Measurements from ENCODE around the gene SKIC2.
A peak's percentile ranks its signal among the peaks of the same experiment; 100 is the strongest.
"Not testable (repeated sequence)": the region's sequence is repeated elsewhere in the genome, so short reads cannot be mapped to it uniquely, and the experiment has no call there.

The SKIC2 gene

GRCh38 chr6:31958741-31959739 is at the start of gene SKIC2, which contains the start of gene NELFE:
SKIC2 (plus strand) TSS chr6:31959175; CDS start chr6:31959193, 18 bp downstream.
NELFE (minus strand) TSS chr6:31958971; CDS start chr6:31958446, 525 bp downstream.
- peak; percentile 99 to 100 (median 99) for DNase-seq

DNA sequence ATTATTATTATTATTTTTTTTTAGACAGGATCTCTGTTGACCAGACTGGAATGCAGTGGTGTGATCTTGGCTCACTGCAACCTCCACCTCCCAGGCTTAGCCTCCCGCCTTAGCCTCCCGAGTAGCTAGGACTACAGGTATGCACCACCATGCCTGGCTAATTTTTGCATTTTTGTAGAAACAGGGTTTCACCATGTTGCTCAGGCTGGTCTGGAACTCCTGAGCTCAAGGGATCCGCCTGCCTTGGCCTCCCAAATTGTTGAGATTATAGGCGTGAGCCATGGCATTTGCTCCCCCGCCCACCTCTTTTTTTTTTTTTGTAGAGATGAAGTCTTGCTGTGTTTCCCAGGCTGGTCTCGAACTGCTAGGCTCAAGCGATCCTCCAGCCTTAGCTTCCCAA is 49.7 kb upstream of the SKIC2 start:
- not testable (repeated sequence) for DNase-seq

DNA sequence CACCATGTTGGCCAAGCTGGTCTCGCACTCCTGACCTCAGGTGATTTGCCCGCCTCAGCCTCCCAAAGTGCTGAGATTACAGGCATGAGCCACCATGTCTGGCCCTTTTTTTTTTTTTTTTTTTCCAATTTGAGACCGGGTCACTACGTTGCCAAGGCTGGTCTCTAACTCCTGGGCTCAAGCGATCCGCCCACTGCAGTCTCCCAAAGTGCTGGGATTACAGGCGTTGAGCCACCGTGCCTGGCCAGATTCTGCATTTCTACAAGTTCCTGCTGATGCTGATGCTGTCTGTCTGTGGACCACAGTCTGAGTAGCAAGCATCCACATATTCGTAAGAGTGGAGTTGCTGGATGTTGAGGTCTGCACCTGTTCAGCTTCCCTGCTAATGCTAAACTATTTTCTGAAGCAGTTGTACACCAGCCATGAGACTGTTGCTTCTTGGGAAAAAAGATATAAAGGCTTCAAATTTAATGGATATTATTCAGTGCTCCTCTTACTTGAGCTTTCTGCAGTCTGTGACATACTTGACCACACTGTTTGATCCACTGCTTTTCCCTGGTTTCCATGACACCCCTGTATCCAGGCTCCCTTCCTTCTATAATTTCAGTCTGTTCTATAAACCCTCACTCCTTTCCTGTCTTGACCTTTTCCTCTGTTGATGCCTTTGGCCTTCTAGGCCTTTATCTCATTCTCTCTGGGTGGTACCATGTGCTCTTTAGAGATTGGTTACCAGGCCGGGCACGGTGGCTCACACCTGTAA is 47.0 kb upstream of the SKIC2 start:
- DNase-seq: no peak

DNA sequence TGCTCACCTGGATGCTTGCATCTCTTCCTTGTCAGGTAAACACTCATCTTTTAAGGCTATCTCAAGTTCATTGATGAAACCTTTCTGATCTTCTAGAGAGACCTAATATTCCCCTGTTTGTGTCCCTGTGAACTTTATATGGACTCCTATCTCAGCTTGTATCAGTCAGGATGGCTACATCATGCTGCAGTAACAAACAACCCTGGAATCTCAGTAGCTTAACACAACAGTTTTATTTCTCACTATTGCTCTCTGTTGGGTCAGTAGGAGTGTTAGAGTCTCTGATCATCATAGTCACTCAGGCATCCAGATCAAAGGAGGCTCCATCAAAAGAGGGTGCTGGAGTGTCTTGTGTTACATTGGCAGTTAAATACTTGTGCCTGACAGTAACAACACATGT is 43.6 kb upstream of the SKIC2 start:
- DNase-seq: no peak

DNA sequence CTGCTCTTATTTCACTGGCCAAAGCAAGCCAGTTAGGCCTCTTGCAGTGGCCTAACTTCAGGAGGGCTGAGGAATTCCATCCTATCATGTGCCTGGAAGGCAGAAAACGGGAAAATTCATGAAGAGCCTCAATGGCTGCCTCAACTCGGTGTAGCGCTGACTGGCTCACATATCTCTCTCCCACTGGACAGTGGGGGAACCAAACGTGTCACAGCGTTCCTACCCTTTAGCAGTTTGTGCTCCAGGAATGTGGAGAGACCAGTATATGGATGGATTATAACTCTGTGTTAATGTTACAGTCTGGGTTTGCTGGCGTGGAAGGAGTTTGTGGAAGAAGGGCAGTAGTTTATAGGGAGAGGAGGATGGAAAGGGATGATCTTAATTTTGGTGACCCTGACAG is 43.2 kb upstream of the SKIC2 start:
- no peak for DNase-seq

DNA sequence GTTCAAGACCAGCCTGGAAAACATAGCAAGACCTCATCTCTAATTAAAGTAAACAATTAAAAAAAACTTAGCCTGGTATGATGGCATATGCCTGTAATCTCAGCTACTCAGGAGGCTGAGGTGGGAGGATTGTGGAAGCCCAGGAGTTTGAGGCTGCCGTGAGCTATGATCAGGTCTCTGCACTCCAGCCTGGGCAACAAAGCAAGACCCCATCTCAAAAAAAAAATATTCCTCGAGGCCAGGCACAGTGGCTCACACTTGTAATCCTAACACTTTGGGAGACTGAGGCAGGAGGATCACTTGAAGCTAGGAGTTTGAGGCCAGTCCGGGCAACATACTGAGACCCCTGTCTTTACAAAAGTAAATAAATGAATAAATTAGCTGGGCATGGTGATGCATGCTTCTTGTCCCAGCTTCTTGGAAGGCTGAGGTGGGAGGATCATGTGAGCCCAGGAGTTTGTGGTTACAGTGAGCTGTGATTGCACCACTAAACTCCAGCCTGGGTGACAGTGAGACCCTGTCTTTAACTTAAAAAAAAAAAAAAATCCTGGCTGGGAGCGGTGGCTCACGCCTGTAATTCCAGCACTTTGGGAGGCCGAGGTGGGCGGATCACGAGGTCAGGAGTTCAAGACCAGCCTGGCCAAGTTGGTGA is 40.8 kb upstream of the SKIC2 start:
- DNase-seq: peak; percentile 51 to 65 (median 55)

DNA sequence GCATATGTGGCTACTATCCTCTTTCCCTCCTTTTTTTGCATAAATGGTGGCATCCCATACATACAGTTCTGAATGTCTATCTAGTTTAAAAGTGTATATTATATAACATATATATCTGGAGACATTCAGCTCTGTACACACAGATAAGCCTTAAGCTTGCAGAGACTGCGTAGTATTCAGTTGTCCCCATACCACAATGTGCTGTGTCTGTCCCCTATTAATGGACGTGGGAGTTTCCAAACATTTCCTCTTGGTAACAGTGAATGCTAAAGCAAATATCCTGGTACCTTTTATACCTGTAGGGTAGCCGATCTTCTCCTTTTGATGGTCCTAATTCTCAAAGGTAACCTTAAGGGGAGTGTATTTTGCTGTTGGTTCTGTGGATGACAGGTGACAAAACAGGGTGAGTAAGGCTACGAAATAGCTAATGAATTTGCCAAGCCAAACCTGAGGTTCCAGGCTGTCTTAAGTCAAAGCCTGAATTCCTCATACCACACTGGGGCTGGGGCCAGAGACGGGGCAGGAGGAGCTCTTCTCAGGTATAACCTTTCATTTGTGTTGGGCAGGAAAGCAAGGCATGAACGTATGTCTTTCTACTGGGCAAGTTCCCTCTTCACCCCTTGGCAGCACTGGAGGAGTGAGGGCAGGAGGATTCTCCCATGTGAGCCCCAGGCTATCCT is 39.2 kb upstream of the SKIC2 start:
- no peak for DNase-seq

DNA sequence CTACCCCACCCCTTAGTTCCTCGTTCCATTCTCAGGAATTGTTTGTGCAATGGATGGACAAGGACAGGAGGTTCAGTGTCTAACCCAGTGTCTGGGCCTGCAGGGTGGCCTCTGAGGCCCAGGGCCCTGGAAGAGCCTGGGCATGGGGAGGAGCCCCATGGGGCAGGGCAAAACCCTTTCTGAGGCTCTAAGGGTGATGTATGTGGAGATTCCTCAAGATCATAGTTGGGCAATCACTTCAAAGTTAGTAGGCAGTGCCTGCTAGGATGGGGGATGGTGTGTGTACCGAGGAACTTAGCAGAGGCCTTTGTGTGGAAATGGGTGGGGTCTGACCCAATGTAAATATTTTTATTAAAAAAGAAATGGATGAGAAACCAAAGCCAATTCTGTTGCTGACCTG is 38.2 kb upstream of the SKIC2 start:
- peak; percentile 84 to 89 (median 86) for DNase-seq

DNA sequence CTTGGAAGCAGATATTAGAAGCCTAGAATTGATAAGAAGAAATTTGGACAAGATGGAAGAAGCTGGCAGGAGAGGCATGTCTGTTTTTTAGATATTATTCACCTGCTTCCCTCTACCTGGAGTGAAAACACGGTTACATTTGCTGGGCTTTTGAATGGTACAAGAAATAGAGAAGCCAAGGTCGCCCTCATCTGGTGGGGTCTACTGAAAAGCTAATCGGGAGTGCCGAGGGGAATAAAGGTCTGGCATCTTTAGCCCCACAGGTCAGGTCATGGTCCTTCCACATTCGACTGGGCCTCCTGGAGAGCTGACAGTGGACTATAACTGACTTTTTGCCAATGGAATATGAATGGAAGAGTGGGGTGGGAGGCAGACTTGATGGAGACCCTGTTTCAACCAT is 36.0 kb upstream of the SKIC2 start:
- DNase-seq: peak; percentile 37 to 46 (median 38)

DNA sequence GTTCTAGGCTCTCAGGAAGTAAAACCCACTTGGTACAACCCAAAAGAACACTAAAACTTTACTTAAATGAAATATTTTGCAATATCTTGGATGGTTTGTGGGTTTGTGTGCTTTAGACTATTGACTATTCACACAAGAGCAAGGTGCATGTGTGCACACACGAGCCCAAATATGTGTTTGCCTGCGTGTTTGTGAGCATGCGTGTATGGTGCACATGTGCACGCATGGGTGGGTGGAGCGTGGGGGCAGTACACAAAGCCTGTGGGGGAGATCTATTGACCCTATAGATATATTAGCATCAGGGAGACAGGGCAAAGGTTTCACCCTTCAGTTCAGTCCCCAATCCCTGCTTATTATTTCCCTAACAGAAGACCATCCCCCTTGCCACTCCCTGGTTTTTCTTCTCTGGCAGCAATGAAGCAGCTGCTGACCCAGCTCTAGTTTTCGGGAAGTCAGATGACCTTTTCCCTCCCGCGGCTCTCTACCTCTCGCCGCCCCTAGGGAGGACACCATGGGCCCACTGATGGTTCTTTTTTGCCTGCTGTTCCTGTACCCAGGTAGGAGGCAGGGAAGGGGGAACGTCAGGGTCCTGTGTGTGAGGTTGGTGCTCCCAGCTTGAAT is 31.6 kb upstream of the SKIC2 start, which contains the start of gene C2:
Gene C2, plus strand, starts transcription at position 476 of the 621 bp plus-strand sequence. Its CDS starts 36 bp downstream, at position 512.
- peak in 2 of 3 donors; percentile 50 to 53 for DNase-seq

DNA sequence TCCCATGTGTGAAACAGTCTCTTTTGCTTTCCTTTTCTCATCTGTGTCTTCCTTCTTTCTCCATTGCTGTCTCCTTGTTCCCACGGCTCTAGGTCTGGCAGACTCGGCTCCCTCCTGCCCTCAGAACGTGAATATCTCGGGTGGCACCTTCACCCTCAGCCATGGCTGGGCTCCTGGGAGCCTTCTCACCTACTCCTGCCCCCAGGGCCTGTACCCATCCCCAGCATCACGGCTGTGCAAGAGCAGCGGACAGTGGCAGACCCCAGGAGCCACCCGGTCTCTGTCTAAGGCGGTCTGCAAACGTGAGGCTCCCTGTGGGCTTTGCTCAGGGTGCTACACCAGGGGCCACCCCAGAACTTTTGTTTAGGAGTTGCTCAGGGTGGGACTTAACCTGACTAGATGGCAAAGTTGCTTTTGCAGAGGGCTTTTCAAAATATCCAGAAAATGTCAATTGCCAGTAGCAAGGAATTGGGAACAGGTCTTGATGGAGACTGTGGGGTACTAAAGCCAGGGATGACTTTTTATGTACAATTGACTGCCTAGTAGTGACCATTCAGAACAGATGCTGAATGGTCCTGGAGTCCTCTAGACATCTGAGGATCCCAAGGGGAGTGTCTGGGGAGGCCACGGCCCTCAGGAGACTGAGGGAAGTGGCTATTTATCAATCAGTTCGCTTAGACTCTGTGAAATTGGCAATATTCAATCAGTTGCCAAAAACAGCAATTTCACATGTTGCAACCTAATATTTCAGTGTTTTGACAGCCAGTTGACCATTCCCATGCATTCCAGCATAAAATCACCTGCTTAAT is 30.9 kb upstream of the SKIC2 start:
- DNase-seq: no peak

- DNase-seq: no peak
Measured at GRCh38 chr6:31928672-31928939, 30.4 kb upstream of the SKIC2 start.

- no peak for DNase-seq
Measured at GRCh38 chr6:31930962-31931361, 28.0 kb upstream of the SKIC2 start.

DNA sequence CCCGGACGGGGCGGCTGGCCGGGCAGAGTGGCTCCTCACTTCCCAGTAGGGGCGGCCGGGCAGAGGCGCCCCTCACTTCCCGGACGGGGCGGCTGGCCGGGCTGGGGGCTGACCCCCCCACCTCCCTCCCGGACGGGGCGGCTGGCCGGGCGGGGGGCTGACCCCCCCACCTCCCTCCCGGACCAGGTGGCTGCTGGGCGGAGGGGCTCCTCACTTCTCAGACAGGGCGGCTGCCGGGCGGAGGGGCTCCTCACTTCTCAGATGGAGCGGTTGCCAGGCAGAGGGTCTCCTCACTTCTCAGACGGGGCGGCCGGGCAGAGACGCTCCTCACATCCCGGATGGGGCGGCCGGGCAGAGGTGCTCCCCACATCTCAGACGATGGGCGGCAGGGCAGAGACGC is 26.8 kb upstream of the SKIC2 start:
- not testable (repeated sequence) for DNase-seq

GRCh38 chr6:31933537-31933936 is 25.4 kb upstream of the SKIC2 start:
- DNase-seq: no peak

DNA sequence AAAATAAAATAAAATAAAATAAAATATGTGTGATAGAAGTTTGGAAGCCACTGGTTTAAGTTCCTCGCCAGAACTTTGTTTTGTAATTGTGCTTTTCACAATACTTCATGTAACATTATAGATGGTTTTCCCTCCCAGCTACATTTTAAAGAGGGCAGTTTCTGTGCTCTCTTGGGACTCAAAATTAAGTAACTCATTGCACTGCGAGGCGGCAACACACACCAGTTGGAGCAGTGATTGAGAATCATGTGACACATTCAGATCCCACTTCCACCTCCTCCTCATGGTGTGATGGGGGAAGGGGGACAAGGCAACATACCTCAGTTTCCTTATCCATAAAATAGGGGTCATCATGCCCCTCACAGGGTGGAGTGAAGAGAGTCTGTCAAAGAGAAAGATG is 24.0 kb upstream of the SKIC2 start:
- DNase-seq: peak in 2 of 3 donors; percentile 22 to 34

GRCh38 chr6:31935823-31936222 is 23.2 kb upstream of the SKIC2 start:
- DNase-seq: no peak

GRCh38 chr6:31940256-31940664 is 18.7 kb upstream of the SKIC2 start:
- DNase-seq: peak; percentile 23 to 53 (median 46)

GRCh38 chr6:31943742-31944141 is 15.2 kb upstream of the SKIC2 start:
- no peak for DNase-seq

DNA sequence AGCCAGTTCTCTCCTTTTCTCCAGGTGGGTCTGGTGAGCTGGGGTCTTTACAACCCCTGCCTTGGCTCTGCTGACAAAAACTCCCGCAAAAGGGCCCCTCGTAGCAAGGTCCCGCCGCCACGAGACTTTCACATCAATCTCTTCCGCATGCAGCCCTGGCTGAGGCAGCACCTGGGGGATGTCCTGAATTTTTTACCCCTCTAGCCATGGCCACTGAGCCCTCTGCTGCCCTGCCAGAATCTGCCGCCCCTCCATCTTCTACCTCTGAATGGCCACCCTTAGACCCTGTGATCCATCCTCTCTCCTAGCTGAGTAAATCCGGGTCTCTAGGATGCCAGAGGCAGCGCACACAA is 13.8 kb upstream of the SKIC2 start:
- DNase-seq: no peak

Measured in suppressor macrophage treated with lipopolysaccharide for 1 hour (primary cell).